NCI-H1048 (cell line): ENCODE measurements around the gene PLEKHA5.
"Not testable (repeated sequence)": the region's sequence is repeated elsewhere in the genome, so short reads cannot be mapped to it uniquely, and the experiment has no call there.

Experiments used
- DNase-seq: peaks from one replicate; lab custom pipeline; 2025; lab: John Stamatoyannopoulos, UW

The PLEKHA5 gene

DNA sequence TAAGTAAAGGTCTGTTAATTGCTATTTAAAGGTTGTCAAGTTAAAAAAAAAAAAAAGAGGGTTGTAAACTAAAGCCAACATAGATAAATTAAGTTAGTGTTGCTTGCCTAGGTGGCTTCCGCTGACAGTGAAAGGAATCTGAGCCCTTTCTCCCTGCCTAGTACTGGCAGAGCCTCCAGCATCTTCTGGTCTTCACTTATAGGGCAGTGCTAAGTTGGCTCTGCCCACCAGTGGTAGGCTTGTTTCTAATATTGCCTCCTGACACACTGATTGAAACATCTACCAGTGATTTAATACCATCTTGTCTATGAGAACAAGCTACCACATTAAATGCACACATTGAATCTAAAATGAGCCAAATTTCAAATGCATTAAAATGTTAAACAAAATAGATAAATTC, 39.7 kb downstream of the PLEKHA5 start:
- DNase-seq, result no peak

DNA sequence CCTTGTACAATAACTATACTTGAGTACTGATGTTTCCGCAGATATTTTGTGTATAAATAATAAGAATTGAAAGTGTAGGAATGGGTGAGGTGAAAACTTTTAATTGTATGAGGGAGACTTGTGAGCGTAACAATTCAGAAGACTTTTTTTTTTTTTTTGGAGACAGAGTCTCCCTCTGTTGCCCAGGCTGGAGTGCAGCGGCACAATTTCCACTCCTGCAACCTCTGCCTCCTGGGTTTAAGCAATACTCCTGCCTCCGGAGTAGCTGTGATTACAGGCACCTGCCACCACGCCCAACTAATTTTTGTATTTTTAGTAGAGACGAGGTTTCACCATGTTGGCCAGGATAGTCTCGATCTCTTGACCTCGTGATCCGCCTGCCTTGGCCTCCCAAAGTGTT, 40.8 kb downstream of the PLEKHA5 start:
- not testable (repeated sequence) for DNase-seq

DNA sequence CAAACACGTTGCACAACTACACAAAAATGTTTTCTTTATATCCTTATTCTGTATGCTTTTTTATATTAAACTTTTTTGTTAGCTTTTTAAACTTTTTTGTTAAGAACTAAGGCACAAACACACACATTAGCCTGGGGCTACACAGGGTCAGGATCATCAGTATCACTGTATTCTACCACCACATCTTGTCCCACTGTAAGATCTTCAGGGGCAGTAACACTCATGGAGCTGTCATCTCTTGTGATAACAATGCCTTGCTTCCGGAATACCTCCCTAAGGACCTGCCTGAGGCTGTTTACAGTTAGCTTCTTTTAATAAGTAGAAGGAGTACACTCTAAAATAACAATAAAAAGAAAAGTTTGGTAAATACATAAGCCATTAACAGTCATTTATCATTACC, 42.2 kb downstream of the PLEKHA5 start:
- no peak for DNase-seq

DNA sequence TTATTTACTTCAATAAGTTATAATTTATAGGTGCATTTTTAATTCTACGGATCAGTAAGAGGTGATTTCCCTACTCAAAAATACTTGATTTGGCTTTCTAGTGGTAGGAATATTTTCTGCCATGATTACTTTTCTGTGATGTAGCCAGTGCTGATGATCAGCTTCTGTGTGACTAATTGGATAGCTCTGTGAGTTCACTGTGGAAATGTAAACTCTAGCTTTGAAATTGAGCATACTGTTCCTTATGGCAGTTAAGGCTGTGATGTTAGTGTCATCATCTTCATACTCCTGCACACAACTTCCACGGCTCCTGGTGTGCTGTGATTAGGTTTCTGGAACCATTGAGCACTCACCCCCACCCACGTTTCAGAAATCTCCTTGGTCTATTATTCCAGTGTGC, 48.2 kb downstream of the PLEKHA5 start:
- DNase-seq, result no peak

DNA sequence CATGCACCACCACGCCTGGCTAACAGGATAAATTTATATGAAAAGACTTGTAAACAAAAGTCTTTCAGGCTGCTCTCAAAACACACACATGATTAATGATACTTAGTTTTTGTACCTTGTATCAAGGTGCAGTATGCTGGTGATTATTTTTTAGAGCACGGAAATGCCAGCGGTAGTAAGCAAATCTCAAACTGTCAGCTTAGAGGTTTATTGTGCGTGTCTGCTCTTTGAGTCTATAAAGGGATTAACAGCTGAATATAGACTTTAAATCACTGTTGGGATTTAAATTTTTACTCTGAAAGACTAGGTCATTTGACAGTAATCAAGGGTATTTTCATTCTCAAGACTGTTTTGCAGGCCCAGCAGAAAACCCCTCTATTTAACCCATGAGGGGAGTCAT, 50.5 kb downstream of the PLEKHA5 start:
- DNase-seq, result no peak

DNA sequence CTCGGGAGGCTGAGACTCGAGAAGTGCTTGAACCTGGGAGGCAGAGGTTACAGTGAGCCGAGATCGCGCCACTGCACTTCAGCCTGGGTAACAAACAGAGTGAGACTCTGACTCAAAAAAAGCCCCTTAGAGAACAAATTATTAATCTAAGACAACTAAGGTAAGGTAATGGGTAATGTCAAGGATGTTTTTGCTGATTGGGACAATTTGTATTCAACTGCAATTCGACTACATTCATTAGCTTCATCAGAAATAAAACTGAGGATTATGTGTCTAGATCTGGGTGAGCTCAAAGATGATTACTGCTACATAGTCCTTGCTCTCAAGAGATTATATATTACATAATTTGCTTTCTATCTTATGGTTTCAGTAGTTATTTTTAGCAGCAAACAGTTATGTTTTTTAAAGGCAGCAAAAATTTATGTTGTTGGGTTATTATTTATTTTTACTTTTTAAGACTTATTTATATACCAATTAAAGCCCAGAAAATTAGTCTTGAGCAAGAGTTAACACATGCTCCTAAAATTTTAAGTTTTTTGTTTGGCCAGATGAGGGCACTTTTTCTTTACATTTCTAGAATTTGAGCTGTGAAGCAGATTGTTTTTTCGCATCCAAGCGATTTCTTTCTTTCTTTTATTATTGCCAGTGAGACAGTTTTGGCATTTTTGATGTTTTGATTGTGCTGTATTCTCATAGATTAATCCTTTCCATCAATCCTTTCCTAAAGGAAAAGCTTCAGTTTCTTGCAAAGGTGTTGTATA, 52.3 kb downstream of the PLEKHA5 start:
- no peak for DNase-seq

DNA sequence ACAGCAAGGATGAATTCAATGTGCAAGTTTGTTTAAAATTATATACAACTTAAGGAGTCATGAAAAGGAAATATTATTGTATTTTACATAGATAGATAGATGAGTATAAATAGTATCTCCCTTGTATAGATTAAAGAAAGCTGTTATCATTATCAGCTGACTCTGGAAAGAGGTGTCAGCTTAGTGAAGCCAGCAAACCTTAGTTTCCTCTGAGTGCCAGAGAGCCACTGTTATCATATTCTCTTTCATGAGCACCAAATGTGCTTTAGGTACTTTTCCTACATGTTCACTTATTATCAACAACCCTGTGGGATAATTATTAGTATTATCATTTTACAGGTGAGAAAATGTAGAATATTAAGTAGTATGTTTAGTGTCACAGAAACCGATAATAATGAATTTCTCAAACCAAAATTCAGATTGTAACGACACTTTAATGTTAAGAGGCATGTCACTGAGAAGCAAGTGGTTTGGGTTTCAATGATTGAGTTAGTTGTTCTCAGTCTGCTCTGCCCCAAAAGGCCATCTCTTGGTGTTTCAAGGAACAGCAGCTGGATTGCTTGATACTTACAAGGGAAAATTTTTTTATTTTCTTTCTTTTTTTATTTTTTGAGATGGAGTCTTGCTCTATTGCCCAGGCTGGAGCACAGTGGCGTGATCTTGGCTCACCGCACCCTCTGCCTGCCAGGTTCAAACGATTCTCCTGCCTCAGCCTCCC, 53.7 kb downstream of the PLEKHA5 start:
- DNase-seq, result no peak

DNA sequence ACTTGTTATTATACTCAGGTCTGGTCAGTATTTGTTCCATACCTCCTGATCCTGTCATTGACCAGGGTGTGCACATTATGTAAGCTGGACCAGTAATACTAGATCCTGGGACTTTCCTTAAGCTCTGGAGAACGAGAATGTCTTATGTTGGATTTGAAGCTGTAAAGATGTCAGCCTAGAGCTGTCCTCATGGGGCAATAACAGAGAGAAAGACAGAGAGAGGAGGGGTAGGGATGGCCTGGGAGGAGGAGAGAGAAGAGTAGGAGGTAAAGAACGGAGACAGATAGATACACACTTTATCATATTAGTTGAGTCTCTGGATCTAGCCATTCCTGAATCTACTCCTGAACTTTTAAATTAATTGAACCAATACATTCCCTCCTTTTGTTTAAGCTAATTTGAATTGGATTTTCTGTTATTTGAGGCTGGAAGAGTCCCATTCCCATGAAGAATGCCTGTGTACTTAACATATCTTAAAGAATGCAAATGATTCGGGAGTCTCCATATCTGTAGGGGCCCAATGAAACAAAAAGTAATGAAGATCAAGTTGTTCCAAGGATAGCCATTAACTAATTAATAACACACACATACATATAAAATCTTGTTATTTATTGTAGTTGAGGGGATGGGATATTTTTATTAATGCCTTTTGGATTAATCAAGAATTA, 55.9 kb downstream of the PLEKHA5 start:
- no peak for DNase-seq

DNA sequence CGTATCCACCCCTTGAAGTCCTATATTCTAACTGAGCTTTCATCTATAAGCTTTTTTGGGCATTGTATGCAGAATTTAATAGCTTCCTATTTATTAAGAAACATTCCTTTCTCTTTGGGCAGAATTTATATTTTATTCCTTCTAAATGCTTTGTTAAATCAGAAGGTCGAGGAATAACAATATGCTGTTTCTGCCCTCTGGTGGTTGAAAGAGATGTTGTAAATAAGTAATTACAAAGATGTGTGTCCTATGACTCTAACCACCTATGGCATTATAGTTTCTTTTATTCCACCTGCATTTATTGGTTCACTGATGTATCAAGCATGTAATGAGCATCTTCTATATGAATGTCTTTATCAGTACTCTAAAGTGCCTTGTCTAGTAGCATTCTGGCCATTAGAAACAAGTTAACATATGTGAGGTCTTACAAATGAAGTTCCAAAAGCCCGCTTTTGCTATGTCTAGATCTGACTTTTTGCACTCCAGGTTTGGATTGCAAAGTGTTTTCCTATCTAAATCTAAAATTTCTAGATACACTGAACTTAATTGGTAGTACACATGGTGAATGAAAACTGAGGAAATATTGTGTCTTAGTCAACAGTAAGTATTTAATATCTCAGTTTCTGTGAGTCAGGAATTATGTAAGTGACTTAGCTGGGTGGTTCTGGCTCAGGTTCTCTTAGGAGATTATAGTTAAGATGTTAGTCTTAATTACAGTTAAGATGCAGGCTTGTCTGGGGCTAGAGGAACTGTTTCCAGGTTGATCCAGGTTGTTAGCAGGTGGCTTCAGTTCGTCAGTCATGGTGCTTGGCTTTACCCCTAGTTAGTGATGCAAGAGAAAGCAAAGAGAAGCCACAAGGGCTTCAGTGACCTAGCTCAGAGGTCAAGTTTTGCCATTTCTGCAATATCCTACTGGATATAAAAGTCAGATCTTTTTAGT, 57.5 kb downstream of the PLEKHA5 start:
- no peak for DNase-seq

DNA sequence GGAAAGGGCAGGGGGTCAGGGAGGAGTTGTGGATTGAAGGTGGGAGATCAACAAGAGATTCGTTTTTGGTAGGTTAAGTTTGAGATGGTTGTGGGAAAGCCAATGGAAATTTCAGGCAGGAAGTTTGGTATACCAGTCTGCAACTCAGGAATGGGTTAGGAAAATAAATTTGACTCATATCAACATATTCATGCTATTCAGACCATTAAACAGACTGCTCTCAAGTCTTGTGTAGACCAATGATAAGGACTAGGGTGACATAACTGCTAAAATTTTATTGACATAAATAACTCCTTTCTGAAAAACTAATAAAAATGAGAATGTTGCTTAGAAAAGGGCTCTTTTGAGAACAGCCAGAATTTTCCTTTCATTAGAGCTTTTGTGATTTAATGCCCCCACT, 60.0 kb downstream of the PLEKHA5 start:
- no peak for DNase-seq

DNA sequence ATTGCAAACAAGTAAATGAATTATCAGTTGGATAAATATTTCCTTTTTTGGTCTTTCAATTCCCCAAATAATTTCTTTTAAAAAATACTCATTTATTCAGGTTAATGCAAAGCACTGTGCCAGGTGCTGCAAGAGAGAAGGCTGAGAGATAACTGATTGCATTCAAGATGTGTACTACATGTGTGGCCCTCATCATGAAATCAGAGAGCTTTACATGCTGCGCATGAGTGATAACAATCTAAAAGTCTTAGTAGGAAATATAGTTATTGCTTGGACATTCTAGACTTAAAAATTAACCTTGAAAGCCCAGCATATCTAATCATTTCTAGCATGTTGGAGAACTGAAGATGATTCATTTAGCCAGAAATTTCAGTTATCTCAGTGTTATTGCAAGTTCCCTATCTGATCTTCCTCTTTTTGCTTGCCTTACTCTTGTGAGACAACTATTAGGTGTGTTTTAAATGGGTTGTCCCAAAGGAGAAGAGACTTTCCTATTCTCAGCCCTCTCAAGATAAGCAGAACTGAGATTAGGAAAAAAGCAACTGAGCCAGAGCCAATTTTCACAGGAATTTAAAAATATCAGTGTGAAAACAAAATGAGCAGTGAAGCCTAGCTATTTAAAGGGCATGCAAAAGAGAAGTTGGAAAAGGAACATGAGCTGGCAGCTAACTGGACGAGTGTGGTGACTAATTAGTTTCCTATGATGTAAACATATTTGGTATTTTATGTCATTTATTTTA, 60.9 kb downstream of the PLEKHA5 start:
- no peak for DNase-seq

DNA sequence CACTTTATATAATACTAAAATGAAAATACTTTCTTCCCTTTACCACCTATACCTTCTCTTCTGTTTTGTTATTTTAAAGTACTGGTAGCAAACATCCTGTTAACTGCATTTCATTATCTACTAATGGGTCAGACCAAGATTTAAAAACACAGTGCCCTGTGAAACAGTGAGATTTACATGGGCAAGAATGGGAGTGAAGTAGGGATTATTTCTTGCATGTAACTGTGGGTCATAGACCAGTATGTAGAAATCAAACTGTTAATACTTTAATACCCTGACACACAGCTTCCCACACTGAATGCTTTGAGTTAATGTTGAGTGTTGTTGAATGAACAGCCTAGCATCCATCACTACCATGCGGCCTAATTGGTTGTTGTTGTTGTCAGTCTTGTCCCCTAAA, 61.6 kb downstream of the PLEKHA5 start:
- no peak for DNase-seq

DNA sequence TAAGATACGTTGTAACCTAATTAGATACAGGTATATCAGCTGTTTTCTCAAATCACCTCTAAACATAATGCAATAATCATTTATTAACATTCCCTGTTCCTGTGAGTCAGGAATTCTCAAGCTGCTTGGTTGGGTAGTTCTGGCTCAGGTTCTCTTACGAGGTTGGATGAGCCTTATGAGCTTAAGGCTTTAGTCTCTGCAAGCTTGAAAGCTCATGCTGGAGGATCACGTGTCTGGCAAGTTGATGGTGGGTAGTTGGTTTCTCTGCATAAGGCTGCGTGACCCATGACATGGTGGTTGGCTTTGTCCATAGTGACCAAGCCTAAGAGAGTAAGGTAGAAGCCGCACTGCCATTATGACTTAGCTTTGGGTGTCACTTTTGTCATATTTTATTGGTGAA, 62.0 kb downstream of the PLEKHA5 start:
- no peak for DNase-seq

DNA sequence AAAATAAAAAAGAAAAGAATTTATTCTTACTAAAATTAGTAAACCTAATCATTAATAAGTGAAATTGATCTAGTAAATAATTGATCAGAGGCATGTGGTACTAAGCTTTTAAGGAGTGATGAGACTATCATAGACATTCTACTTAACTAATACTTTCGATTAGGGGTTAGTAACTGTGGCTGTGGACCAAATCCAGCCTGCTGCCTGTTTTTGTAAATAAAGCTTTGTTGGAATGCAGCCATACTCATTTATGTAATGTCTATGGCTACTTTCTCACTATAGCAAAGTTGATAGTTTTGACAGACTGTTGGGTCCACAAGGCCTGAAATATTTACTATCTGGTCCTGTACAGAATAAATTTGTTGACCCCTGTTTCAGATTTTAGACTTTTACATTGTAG, 63.2 kb downstream of the PLEKHA5 start:
- DNase-seq, result no peak

DNA sequence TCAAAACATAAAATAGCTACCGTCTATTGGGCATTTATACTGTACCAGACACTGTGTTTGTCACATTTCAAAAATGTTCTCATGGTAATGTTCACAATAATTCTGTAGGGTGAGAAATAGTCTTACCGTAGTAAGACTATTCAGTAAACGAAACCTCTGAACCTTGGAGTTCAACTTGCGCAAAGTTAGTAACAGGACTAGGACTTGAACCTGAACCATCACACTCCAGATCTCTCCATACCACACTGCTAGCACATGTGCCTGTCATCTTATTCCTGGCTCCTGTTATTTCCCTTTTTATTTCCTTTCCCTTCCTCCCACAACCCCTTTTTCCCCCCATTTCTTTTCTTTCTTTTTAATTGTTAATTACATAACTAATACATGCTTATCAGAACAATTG, 65.4 kb downstream of the PLEKHA5 start:
- DNase-seq, result no peak

DNA sequence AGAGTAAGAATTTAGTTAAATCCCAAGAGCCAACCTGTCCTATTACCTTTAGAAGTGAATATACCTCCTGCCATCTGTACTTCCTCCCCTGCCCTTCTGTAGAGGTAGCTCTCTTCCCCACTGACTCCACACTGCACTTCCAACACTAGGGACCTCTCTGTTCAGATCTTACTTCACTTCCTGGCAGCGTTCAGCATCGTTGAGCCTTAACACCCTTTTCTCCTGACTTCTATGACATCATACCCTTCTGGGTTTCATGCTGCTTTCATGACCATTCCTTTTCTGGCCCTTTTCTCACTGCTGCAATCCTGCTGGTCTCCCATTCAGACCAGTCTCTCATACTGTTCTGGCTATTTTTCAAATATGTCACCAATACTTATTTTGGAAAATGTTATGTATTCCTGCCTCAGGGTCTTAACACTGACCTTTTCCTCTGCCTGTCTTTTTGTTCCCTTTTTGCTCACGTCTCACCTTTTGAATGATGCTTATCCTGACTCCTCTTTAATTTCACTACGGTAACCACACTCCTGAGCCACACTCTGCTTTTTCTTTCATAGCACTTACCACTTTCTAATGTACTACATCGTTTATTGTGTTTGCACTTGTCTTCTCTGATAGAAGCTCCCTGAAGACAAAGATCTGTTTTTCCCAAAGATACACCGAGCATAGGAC, 67.6 kb downstream of the PLEKHA5 start:
- no peak for DNase-seq

DNA sequence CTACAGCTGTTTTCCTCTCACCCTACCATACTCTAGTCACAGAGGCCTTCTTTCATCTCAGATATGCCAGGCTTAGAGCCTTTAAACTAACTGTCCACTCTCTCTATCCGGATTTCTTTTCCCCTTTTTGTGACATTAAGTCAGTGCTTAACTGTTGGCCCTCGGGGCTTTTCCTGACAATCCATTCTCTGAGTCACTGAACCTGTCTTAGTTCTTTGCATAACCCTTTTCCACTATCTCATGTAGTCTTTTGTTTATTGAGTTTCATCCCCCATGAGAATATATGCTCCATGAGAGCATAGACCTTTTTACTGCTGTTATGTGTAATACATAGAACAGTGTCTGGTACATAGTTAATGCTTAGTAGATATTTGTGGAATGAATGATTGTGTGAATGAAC, 68.7 kb downstream of the PLEKHA5 start:
- no peak for DNase-seq

DNA sequence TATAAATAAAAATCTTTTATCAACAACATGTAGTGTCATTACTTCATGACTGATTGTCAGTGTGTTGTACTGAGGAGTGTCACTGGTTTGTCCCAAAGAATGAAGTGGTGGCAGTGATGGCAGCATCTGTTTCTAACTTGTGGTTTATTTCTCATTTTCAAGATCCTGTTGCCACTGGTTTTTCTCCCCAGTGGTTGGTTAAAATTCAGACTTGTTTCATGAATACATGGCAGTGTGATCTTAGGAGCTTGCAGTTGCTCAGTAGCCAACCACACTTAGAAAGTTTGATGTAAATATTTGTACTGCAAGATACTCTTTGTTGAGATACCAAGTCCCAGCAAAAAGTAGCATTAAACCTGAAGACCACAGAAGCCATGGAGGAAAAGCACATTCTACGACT, 69.8 kb downstream of the PLEKHA5 start:
- no peak for DNase-seq

DNA sequence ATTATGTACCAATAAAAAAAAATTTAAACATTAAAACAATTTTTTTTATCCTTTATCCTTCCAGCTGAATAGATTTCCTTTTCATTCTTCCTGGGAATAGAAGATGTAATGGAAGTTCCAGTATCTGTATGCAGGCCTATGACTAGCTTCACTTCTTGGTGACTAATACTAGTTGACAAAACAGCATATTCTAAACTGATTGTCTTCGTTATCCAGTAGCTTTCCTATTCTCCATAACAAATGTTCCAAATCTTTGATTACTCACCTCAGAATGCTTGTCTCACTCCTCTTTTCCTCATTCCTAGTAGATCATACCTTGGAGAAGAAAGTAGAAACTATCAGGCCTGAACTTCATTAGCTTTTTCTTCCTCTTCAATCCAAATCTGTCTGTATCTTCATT, 70.7 kb downstream of the PLEKHA5 start:
- no peak for DNase-seq

DNA sequence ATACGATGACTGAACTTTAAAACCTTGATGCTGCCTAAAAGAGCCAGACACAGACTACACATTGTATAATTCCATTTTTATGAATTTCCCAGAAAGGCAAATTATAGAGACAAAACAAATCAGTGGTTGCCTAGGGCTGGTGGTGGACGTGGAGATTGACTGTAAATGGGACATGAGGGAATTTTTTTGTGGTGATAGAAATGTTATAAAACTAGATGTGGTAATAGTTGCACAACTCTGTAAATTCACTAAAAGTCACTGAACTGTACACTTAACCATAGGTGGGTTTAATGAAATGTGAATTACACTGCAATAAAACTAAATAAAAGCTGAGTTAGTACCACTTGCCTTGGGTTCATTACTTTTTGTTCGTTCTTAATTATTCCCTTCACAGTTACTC, 72.1 kb downstream of the PLEKHA5 start:
- no peak for DNase-seq

DNA sequence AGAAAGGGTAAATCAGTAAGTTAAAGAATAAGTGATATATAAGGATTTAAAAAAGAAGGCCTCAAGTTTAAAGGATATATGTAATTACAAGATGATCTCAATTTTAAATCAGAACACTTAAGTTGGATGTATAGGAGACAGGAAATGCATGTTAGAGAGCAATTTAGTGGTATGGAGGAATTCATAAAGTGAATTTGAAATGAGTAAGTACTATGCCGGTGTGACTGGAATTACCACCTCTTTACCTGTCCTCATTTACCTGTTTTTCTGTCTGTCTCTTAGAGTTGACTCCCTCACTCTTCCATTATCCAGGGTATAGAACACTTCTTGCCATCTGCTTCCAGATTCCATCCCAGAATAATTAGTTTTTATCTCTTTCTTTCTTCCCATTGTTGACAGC, 73.5 kb downstream of the PLEKHA5 start:
- no peak for DNase-seq
